MM.1S (cell line): ENCODE measurements around the gene CADM3.

Experiments used
- DNase-seq: peaks from one replicate; pipeline ENCODE4 v3.0.0-alpha.2; 2015
- H2AFZ ChIP-seq: fragments of 300-600 bp; sonication (generic); 2 replicates; pipeline ENCODE4 v1.6.0; 2016; ENCODE audit warnings: antibody characterized with exemption, low read length
- H3F3A ChIP-seq: fragments of 300-600 bp; sonication (generic); 2 replicates; pipeline ENCODE4 v1.6.1; 2016; ENCODE audit warnings: mild to moderate bottlenecking, antibody characterized with exemption, low read length, moderate library complexity, mixed read lengths; ENCODE audit not compliant: insufficient read depth
- H3K27ac ChIP-seq: fragments of 300-600 bp; sonication (generic); 2 replicates; pipeline ENCODE4 v1.5.1; 2016; ENCODE audit warnings: mild to moderate bottlenecking, low read length
- H3K27me3 ChIP-seq: fragments of 300-600 bp; sonication (generic); replicated peaks from 2 replicates; pipeline ENCODE4 v1.6.0; 2016; ENCODE audit warnings: low read length; ENCODE audit not compliant: insufficient read depth
- H3K36me3 ChIP-seq: fragments of 300-600 bp; sonication (generic); replicated peaks from 2 replicates; pipeline ENCODE4 v1.6.1; 2016; ENCODE audit warnings: mild to moderate bottlenecking, low read length, mixed read lengths; ENCODE audit not compliant: insufficient read depth
- H3K4me1 ChIP-seq: fragments of 300-600 bp; sonication (generic); 2 replicates; pipeline ENCODE4 v1.6.1; 2016; ENCODE audit warnings: low read length, mixed read lengths
- H3K4me2 ChIP-seq: fragments of 300-600 bp; sonication (generic); 2 replicates; pipeline ENCODE4 v1.6.0; 2016; ENCODE audit warnings: low read depth, low read length
- H3K4me3 ChIP-seq: fragments of 300-600 bp; sonication (generic); 2 replicates; pipeline ENCODE4 v1.5.1; 2016; ENCODE audit warnings: low read length, mixed read lengths
- H3K79me2 ChIP-seq: fragments of 300-600 bp; sonication (generic); 2 replicates; pipeline ENCODE4 v1.6.1; 2016; ENCODE audit warnings: mixed run types, low read length, mixed read lengths
- H3K9ac ChIP-seq: fragments of 300-600 bp; sonication (generic); 2 replicates; pipeline ENCODE4 v1.6.1; 2016; ENCODE audit warnings: low read length, mixed read lengths
- H3K9me2 ChIP-seq: fragments of 300-600 bp; sonication (generic); replicated peaks from 2 replicates; pipeline ENCODE4 v1.6.1; 2016; ENCODE audit warnings: mild to moderate bottlenecking, low read length, mixed read lengths; ENCODE audit not compliant: insufficient read depth
- H3K9me3 ChIP-seq: fragments of 300-600 bp; sonication (generic); replicated peaks from 2 replicates; pipeline ENCODE4 v1.6.1; 2016; ENCODE audit warnings: mild to moderate bottlenecking, low read length, mixed read lengths; ENCODE audit not compliant: insufficient read depth
- H4K20me1 ChIP-seq: fragments of 300-600 bp; sonication (generic); 2 replicates; pipeline ENCODE4 v1.6.1; 2016; ENCODE audit warnings: mild to moderate bottlenecking, low read length, moderate library complexity, mixed read lengths; ENCODE audit not compliant: insufficient read depth
- EZH2 ChIP-seq: fragments of 300-600 bp; sonication (generic); optimal IDR thresholded peaks from 2 replicates; pipeline ENCODE3; 2017; ENCODE audit warnings: low read depth, mild to moderate bottlenecking, antibody characterized with exemption, low read length, mixed read lengths
- EZH2phosphoT487 ChIP-seq: fragments of 300-600 bp; sonication (generic); IDR thresholded peaks from 2 replicates; pipeline ENCODE4 v1.6.1; 2018; ENCODE audit warnings: antibody characterized with exemption, low read length
- TF ChIP-seq, protein P1 (sequence below): fragments of 300-600 bp; sonication (generic); IDR thresholded peaks from 2 replicates; pipeline ENCODE4 v1.5.1; 2016; ENCODE audit warnings: antibody characterized with exemption, low read length, mixed read lengths

The CADM3 gene

DNA sequence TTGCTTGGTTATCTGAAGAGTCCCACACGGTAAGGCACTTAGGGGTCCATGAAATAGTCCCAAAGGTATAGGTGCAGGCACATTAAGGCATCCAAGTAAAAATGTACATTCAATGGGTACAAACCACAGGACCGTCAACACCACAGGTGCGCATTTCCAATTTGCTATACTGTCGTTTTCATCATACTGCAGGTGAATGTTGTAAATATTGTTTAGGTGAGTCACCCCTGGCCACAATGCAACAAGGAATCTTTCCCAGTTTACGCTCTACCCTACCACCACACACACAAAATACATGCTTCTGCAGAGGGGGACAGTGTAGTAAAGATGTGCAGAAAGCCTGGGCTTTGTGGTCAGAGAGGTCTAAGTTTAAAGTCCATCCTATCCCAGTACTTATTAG, 13.7 kb downstream of the CADM3 start:
- TF ChIP-seq, protein P1, sequence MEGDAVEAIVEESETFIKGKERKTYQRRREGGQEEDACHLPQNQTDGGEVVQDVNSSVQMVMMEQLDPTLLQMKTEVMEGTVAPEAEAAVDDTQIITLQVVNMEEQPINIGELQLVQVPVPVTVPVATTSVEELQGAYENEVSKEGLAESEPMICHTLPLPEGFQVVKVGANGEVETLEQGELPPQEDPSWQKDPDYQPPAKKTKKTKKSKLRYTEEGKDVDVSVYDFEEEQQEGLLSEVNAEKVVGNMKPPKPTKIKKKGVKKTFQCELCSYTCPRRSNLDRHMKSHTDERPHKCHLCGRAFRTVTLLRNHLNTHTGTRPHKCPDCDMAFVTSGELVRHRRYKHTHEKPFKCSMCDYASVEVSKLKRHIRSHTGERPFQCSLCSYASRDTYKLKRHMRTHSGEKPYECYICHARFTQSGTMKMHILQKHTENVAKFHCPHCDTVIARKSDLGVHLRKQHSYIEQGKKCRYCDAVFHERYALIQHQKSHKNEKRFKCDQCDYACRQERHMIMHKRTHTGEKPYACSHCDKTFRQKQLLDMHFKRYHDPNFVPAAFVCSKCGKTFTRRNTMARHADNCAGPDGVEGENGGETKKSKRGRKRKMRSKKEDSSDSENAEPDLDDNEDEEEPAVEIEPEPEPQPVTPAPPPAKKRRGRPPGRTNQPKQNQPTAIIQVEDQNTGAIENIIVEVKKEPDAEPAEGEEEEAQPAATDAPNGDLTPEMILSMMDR: no peak
- no peak for TF ChIP-seq EZH2phosphoT487
- TF ChIP-seq EZH2: no peak
- Histone ChIP-seq H3K9ac (no peak overlapping the region), H3F3A (no peaks in the 10 kb centered on the region), H3K9me2 (no peaks in the 10 kb centered on the region), H3K9me3 (no peaks in the 10 kb centered on the region), H3K4me3 (no peak overlapping the region), H3K4me1 (no peaks in the 10 kb centered on the region), H3K27me3 (peaks cover 14% of the 10 kb centered on the region; the same call in 1 of the 2 replicates), H2AFZ (no peak overlapping the region), H3K36me3 (no peaks in the 10 kb centered on the region), H4K20me1 (no peaks in the 10 kb centered on the region), H3K27ac (no peak overlapping the region), H3K79me2 (no peaks in the 10 kb centered on the region), H3K4me2 (no peak overlapping the region)
- no peak for DNase-seq

DNA sequence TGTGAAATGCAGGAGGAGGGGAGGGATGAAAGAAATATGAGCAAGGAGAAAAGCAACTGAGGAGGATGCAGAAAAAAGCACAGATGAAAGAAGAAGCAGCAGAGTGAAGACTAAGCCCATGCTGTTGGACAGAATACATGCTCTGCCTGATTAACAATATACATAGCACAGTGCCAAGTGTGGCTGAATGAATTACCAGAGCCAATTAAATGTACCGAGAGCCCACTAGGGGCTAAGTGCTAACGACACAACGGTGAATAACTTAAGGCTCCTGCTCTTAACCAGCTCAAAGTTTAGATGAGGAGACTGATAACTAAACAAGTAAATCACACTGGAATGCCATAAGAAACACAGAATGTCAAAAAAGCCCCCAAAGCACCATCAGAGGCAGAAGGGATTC, 15.6 kb downstream of the CADM3 start:
- no peak overlapping the region for H3K4me3 ChIP-seq
- H3K27me3 ChIP-seq: peaks cover 14% of the 10 kb centered on the region; the same call in 1 of the 2 replicates
- no peaks in the 10 kb centered on the region for H3K4me1 ChIP-seq
- H3K36me3 ChIP-seq: no peaks in the 10 kb centered on the region
- H3K4me2 ChIP-seq: no peak overlapping the region; the same call in 1 of the 2 replicates
- H2AFZ ChIP-seq: no peak overlapping the region
- no peaks in the 10 kb centered on the region for H3K9me3 ChIP-seq
- H3K9me2 ChIP-seq: no peaks in the 10 kb centered on the region
- no peaks in the 10 kb centered on the region for H3K79me2 ChIP-seq
- DNase-seq: no peak
- H3F3A ChIP-seq: no peaks in the 10 kb centered on the region
- no peaks in the 10 kb centered on the region for H4K20me1 ChIP-seq
- H3K9ac ChIP-seq: no peak overlapping the region
- no peak for TF ChIP-seq EZH2phosphoT487
- TF ChIP-seq, protein P1: no peak
- no peak for TF ChIP-seq EZH2
- no peak overlapping the region for H3K27ac ChIP-seq

DNA sequence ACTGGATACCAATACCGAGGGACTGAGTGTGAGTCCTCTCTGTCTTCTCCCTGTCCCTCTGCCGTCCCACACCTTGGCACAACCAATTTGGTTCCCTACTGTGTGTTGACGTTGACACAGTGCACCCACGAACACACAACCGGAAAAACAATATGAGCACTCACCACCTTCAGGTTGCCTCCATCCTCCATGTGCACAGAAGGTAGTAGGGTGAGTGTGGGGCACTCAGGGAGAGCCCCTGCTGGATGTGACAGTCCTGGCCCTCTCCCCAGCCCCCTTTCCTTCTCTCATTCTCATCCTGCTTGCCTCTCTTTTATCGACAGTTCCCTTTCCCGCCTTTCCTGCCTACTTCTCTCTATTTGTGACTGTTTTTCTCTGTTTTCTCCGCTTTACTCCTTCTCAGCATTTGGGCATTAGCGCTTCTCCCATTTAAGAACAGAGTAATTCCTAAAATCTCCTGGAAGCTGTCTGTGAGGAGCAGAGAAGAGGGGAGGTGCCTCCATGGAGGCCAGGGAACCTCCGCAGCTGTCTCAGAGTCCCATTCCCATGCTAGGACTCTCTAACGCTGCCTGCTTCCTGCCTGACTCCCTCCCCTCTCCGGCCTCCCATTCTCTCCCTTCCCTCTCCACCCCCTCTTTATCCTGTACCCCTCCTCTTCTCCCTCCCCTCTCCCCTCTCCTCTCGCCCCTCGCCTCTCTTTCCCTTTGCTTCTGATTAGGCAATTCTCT, 16.4 kb downstream of the CADM3 start:
- Histone ChIP-seq H3K9me3 (no peaks in the 10 kb centered on the region), H3K27me3 (peaks cover 14% of the 10 kb centered on the region; the same call in 1 of the 2 replicates), H3K4me3 (no peak overlapping the region), H2AFZ (no peak overlapping the region), H3F3A (no peaks in the 10 kb centered on the region), H3K4me1 (no peaks in the 10 kb centered on the region), H3K9me2 (no peaks in the 10 kb centered on the region), H3K9ac (no peak overlapping the region), H4K20me1 (no peaks in the 10 kb centered on the region), H3K27ac (no peak overlapping the region), H3K79me2 (no peaks in the 10 kb centered on the region), H3K36me3 (no peaks in the 10 kb centered on the region), H3K4me2 (no peak overlapping the region; the same call in 1 of the 2 replicates)
- no peak for TF ChIP-seq EZH2phosphoT487
- no peak for TF ChIP-seq EZH2
- TF ChIP-seq, protein P1: no peak
- DNase-seq: no peak
